ENCODE results near the gene DNAJC16.
A peak's percentile ranks its signal among the peaks of the same experiment; 100 is the strongest.
"Not testable (repeated sequence)": the region's sequence is repeated elsewhere in the genome, so short reads cannot be mapped to it uniquely, and the experiment has no call there.

DNAJC16 gene

DNA sequence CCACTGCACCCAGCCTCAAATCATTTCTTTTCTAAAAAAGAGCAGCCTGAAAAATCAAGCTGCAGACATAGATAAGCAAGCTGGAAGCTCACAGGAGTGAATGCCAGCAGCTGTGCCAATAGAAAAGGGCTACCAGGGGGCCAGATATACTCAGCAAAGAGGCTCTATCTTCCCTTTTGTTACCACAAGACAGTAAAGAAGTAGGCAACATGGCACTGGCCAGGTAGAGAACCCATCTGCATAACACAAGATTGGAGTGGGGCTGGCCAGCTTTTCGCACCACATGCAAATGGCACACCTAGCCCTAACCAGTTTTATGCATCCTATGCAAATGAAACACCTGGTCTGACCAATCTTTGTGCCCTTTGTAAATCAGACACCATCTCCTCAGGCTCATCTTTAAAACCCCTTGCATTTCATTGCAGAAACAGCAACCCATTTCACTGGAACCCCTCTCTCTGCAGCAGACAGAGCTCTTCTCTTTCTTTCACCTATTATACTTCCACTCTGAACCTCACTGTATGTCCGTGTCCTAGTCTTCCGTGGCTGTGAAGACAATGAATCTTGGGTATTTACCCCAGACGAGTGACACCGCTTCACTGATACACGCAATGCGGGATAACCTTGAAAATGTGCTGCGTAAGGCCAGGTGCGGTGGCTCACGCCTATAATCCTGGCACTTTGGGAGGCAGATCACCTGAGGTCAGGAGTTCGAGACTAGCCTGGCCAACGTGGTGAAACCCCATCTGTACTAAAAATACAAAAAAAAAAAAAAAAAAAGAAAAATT lies 17.8 kb upstream of the DNAJC16 start:
- DNase-seq, result no peak

DNA sequence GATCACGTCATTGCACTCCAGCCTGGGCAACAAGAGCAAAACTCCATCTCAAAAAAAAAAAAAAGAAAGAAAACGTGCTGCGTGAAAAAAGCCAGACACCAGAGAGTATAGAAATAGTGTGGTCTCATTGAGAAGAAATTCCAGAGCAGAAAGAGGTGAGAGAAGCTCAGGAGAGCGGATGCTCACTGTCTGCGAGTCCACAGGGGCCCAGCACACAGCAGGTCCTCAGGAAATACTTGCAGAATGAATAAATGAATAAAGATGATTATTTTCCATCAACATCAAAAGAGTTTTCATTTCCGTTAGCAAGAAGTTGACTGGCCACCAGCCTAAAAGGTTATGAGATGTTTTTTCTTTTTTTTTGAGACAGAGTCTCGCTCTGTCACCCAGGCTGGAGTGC lies 17.1 kb upstream of the DNAJC16 start:
- no peak for DNase-seq

DNA sequence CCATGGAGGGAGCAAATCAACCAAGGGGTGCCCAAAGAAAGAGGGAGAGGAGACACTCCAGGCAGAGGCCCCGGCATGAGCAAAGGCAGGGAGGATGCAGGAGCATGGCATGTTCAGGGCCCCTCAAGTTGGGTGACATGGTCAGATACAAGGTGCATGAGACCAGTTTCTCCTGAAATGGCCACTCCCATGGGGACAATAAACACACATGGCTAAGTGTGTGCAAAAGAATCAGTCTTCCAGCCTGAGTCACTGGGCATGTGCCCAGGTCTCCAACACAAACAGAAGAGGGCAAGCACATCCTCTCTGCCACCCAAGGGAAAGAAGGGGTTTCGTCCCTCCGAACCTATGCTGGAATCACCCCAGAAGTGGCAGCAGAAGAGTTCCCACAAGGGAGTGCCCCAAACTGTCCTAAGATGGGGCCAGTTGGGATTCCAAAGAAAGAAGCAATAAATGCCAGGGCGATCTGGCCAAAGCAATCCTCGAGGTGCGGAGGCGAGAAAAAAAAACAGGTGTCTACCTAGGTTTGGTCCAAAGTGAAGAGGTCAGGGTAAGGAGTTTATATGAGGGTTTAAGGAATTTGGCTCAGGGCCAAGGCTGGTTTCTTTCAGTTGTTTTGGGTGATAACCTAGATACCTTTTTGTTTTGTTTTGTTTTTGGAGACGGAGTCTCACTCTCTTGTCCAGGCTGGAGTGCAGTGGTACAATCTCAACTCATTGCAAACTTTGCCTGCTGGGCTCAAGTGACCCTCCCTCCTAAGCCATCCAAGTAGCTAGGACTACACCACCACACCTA lies 15.8 kb upstream of the DNAJC16 start:
- DNase-seq, result no peak

DNA sequence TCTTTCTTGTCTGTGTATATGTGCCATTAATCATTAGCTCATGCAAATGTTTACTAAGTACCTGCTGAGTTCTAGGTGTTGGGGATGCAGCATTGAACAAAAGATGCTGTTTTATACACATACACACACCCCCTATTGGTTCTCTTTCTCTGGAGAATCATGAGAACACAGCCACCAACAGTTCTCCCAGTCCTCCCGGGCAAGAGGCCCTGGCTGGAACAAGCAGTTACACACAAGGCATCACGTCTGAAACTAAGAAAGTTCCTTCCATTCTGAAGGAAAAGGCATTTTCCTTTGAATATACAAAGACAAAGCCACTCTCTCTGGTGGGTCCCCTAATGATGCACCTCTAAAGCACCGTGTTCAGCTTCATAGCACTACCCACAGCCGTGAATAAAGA lies 13.5 kb upstream of the DNAJC16 start:
- no peak for DNase-seq

DNA sequence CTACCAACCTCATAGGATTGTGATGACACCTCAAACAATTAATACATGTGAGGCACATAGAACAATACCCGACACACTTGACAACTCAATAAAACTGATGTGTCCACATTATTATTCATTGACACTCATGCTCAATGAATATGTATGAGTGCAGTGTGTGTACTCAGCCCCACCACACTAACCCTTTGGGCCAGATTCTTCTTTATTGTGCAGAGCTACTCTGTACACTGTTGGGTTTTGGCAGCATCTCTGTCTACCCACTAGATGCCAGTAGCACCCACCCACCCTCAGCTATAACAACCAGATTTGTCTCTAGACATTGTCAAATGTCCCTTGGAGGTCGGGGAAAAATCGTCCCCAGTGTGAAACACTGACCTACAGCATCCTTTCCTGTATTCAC lies 12.7 kb upstream of the DNAJC16 start:
- DNase-seq, result no peak

DNA sequence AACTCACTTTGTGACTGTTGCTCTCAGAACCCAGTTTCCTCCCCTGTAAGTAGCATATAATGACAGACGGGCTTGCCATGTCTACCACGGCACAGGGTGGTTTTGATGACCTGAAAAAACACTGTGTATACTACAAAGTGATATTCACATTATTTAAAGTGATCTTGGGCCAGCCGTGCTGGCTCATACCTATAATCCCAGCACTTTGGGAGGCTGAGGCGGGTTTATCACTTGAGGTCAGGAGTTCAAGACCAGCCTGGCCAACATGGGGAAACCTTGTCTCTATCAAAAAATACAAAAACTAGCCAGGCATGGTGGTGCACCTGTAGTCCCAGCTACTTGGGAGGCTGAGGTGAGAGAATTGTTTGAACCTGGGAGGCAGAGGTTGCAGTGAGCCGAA lies 12.1 kb upstream of the DNAJC16 start:
- not testable (repeated sequence) for DNase-seq

DNA sequence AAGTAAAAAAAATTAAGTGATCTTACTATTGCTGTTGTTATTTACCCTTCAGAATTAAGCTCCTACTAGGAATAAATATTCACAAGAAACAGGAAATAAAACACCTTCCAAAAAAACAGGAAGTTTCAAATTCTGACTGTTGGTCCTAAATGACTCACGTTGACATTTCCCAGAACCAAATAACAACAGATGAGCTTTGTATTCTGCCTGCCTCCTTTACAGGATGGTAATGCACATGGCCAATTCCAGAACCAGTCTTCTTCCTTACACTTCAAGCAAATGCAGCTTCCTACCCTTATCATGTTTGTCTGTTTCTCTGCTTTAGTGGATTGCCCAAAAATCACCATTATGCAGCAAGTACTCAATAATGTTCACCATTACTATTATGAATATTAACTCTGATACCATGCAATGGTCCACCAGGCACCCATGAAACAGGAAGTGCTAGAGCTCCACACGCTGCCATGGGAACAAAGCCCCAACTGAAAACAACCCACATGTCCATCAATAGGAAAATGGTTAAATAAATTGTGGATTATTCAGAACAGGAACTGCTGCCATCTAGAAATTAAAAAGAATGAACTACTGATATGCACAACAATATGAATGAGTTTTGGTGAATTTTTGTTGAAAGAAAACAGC lies 11.5 kb upstream of the DNAJC16 start:
- DNase-seq, result no peak

DNA sequence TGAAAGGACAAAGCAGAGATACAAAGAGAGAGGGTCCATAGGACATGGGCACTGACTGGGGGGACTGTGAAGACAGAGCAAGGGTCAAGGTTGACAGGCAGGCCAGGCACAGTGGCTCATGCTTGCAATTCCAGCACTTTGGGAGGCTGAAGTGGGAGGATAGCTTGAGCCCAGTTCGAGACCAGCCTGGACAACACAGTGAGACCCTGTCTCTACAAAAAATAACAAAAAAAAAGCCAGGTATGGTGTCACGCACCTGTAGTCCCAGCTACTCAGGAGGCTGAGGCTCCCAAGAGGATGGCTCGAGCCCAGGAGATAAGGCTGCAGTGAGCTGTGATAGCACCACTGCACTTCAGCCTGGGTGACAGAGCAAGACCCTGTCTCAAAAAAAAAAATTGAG lies 7.0 kb upstream of the DNAJC16 start:
- no peak for DNase-seq

DNA sequence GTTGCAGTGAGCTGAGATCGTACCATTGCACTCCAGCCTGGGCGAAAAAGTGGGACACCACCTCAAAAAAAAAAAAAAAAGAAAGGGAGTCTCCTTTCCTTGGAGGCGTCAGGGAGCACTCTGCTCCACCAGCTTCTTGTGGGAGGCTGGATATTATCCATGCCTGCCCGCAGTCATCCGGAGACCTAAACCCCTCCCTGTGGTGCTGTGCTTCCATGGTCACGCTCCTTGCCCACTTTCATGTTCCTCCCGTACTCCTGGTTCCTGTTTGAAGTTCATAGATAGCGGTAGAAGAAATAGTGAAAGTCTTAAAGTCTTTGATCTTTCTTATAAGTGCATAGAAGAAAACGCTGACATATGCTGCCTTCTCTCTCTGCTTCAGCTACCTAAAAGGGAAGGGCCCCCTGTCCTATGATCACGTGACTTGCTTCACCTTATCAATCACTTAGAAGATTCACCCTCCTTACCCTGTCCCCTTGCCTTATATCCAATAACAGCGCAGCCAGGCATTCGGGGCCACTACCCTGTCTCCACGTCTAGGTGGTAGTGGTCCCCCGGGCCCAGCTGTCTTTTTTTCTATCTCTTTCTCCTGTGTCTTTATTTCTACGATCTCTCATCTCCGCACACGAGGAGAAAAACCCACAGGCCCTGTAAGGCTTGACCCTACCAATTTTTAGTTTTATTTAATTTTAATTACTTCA lies 5.3 kb upstream of the DNAJC16 start:
- not testable (repeated sequence) for DNase-seq

DNA sequence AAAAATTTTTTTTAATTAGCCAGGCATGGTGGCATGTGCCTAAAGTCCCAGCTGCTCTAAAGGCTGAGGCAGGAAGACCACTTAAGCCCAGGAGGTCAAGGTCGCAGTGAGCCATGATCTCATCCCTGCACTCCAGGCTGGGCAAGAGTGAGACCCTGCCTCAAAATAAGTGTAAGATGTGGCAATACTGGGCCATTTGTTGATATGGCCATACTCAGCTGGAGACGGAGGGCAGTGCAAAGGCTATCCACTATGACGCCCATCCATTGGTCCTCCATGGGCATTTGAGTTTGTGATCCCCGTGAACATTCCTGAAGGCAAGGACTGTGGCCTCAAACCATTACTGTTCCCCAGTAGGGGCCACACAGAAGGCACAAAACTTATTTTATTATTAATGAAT lies 4.1 kb upstream of the DNAJC16 start:
- DNase-seq, result no peak

DNA sequence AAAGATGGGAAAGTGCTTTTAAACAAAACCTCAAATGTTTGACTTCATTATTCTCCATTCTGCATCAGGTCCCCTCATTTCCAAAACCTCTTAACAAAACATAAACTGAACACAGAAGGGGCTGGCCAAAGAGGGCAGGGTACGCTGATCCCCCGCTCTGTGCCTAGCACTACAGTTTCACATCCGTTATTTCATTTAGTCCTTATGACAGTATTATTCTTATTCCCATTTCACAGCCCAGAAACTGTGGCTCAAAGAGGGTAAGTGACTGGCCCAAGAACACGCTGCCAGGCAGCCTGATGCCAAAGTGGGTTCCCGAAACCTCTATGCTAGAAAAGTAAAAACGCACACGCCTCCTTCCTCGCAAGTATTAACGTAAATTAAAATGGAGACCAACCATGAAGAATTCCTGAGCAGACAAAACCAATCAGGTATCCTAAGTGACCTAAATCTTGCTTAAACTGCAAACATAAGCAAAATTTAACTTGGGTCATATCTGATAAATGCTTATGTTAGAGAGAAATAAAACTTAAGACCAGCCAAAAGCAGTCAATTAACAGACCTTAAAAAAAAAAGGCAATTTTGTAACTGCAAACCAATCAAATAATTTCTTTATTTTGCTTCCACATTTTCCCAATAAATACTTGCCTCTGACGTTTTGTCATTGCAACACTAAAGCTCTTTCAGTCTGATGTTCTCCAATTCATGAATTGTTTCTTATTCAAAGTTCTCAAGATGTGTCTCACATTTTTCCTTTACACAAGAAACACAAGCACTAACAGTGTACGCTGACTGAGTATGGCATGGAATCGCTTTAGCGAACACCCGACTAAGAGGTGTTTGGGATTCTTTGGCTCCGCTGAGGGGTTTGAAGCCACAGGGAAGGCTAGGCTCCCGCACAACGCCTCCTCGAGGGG lies 3.3 kb upstream of the DNAJC16 start:
- DNase-seq, result no peak

DNA sequence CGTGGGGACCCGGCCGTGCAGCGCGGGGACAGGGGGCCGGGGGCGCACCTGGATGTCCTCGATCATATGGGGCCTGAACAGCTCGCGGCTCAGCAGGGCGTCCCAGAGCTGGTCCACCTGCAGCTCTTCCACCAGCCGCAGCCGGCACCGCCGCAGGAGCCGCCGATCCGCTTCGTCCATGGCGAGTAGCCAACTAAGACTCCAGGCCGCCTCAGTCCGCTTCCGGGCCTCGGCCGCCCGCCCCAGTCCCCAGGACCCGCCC lies 2.7 kb upstream of the DNAJC16 start, which contains the start of gene CASP9:
CASP9 (minus strand) TSS at position 195 of the 262 bp plus-strand sequence; CDS start at position 180, 15 bp downstream.
- DNase-seq, result no peak

DNA sequence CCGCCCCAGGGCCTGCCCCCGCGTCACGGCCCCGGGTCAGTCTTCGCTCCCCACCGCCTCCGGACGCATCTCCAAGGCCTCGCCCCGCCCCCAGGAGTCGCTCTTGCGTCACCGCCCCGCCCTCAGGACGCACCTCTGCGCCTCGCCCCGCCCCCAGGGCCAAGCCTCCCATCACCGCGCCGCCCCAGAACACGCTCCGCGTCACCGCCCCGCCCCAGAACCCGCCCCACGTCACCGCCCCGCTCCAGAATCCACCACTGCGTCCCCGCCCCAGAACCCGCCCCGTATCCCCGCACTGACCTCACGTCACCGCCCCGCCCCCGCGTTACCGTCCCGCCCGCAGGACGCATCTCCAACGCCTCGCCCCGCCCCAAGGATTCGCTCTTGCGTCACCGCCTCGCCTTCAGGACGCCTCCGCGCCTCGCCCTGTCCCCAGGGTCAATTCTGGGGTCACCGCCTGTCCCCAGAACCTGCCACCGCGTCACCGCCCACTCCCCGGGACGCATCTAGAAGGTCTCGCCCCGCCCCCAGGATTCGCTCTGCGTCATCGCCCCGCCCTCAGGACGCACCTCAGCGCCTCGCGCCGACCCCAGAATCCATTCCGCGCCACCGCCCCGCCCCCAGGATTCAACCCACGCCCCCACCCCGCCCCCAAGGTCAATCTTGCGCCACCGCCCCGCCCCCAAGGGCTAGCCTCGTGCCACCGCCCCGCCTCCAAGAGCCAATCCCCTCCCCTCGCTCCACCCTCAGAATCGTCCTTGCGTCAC lies 2.2 kb upstream of the DNAJC16 start:
- peak; percentile 91 for DNase-seq

DNA sequence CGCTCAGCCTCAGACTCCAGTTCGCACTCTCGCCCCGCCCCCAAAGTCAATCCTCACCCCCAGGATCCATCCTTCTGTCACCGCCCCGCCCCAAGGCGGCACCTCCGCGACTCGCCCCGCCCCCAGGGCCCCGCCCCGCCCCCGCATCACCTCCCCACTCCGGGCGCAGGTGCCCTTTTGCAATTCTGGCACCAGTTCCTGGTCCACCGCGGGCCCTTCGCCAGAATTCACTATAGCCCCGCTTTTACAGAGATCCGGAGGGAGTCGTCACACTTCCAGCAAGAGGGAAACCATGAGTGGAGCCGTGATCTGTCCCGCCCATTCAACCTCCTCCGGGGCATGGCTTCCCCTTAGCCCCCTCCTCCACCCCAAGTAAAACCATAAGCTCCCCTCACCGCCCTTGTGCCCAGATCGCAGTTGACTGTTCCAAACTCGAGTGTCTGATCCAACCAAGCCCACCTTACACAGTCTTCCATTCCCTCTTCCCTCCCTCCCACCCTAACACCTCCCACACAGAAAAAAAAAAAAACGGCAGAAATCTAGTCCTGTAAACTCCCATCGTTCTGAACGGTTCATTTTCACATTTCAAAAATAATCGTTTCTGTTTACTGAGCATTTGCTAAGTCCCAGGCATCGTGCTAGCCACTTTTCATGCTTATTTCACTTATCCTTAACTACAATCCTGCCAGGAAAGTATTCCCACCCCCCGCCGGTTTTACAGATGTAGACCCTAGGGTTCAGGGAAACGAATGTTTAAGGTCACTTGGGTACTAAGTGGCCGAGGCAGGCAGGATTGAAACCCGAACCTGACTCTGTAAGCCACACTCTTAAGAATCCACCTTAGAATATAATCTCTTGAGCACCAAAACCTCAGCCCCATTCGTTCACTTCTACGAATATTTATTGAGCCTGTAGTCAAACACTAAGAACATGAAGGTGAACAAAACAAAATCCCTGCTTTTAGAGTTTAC lies 1.3 kb upstream of the DNAJC16 start:
- DNase-seq, result no peak

DNA sequence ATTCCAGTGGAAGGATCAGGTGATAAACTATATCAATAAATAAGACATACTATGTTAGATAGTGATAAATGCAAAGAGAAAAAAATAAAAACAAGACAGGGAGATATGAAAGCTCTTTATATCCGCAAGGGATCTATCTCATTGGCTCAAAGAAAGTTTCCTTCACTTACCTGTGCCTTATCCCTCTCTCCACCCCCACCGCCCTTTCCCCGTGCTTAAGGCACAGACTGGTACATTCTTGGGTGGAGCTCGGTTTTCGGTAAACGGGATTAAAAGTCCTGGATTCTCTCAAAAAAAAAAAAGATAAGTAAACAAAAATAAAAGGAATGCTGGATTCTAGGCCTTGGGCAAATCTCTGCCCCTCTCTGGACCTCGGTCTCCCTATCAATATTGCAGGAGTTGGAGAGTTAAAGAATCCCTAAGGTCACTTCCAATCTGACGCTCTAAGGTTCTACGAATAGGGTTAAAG lies 593 bp upstream of the DNAJC16 start:
- no peak for DNase-seq

DNA sequence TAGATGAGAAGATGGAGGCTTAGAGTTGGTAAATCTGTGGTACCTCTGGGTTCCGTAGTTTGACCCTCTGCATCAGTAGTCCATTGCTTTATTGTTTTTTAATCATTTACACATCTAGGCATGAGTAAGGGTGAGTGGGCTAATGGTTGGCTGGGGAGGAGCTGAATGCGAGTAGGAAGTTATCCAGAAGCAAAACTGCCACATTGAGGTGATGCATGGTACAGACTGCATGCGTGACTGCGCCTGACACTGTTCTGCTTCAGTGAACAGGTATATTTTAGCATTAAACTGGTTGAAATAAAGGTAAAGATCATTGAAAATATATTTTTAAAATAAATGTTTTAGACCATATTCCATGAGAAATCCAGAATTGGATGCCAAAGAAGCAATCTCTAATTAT lies 4.4 kb downstream of the DNAJC16 start:
- no peak for DNase-seq

DNA sequence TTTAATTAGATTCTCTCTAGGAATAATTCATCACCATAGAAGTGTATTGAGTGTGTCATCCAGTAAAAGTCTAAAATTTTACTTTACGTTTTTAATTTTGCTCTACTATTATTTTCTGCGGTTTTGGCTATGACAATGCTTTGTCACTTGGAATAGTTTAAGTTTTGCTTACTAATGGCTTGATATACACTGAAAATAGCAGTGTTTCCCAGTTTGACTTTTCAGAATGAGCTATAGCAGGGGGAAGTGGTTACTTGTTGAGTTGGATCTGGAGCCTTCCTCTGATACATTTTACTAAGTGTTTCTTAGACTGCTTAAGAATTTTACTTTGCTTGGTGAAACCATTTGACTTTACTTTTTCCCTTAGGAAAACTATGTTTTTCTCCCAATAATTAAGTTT lies 5.0 kb downstream of the DNAJC16 start:
- DNase-seq, result no peak

DNA sequence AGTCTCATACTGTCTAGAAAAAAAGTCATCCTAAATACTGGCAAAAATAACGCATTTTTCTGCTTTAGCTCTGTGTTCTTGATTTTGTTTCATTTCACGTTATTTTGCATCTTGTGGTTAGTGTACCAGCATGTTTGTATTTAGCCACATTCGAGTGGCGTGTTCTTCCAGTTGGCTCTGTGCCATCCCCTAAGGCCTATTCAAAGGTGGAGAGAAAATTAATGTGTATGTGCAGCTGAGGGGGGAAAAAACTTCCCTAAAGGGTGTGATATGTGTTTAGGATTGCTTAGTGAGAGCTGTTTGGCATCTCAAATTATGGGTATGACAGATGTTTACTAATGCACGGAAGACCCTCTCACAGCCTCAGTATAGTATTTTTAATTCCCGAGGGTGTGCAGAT lies 12.1 kb downstream of the DNAJC16 start:
- no peak for DNase-seq

DNA sequence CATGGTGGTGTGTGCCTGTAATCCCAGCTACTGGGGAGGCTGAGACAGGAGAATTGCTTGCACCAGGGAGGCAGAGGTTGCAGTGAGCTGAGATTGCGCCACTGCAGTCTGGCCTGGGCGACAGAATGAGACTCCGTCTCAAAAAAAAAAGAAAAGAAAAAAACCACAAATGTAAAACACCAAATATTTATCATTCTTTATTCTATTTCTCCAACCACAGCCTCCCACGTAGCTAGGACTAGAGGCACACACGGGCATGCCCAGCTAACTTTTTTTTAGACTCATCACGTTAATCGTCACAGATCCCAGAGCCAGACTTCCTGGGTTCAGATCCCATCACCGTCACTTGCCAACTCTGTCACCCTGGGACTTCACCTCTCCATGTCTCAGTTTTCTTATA lies 13.5 kb downstream of the DNAJC16 start:
- DNase-seq, result no peak

DNA sequence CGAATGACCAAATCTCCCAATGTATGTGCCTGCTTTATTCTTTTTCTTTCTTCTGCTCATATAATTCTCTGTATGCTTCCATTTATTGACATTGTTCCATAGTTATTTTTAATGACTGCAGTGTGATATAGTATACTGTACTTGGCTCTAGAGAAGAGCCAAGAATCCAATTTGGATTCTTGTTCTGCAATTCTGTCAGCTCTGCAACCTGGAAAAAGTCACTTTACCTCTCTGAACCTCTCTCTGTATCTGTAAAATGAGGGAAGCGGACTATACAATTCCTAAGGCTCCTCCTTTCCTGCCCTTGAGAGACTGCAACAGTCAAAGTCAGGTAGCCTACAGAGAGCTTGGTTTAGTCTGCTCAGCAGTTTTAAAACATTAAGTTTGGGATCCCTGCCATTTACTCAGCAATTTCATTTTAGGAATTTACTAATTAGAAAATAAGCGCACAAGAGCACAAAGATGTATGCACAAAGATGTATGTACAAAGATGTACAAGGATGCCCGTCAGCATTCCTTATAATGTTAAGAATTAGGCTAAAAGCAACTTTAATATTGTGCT lies 14.7 kb downstream of the DNAJC16 start:
- DNase-seq, result no peak
